Cardiac fibroblast (primary cell): ENCODE data around the gene TBX2.
A peak's percentile ranks its signal among the peaks of the same experiment; 100 is the strongest.
"Not testable (repeated sequence)": the region's sequence is repeated elsewhere in the genome, so short reads cannot be mapped to it uniquely, and the experiment has no call there.

ENCODE experiments used
- DNase-seq, 2 donors: peaks; one replicate each; pipeline versions ENCODE4 v3.0.0 to v3.0.0-alpha.2; 2010; ENCODE audit warnings: low read depth in 2 of 2
- H3K4me3 ChIP-seq, 2 donors: replicated peaks in 1 of 2; 1 replicate in 1 of 2; 2 replicates in 1 of 2; pipeline ENCODE4 v1.5.1; 2011; ENCODE audit warnings: low read depth in 2 of 2, low read length in 2 of 2, mild to moderate bottlenecking in 2 of 2, moderate library complexity in 1 of 2
- CTCF ChIP-seq: IDR thresholded peaks from one replicate; pipeline ENCODE4 v1.5.1; 2011; ENCODE audit warnings: low read depth, mild to moderate bottlenecking, low read length, inconsistent platforms

TBX2 gene

GRCh38 chr17:61429274-61429673 lies 29.6 kb downstream of the TBX2 start:
- DNase-seq: no peak
- H3K4me3 ChIP-seq: no peak overlapping the region
- TF ChIP-seq CTCF: no peak

GRCh38 chr17:61429831-61430230 lies 30.2 kb downstream of the TBX2 start:
- not testable (repeated sequence) for DNase-seq

GRCh38 chr17:61431594-61432311 lies 32.1 kb downstream of the TBX2 start:
- no peak overlapping the region for H3K4me3 ChIP-seq
- peak; percentile 22 to 62 for DNase-seq
- TF ChIP-seq CTCF: no peak

More at GRCh38 chr17:61429831-61430230, 30.2 kb downstream of the TBX2 start:
- H3K4me3 ChIP-seq: not testable (repeated sequence)

- no peak for TF ChIP-seq CTCF
- H3K4me3 ChIP-seq: no peak overlapping the region
- DNase-seq: no peak
These were observed 36.6 kb downstream of the TBX2 start for GRCh38 chr17:61436273-61436672.

GRCh38 chr17:61436995-61437704 lies 37.5 kb downstream of the TBX2 start:
- H3K4me3 ChIP-seq: no peak overlapping the region
- no peak for DNase-seq
- TF ChIP-seq CTCF: no peak

- no peak for DNase-seq
- H3K4me3 ChIP-seq: no peak overlapping the region
- TF ChIP-seq CTCF: no peak
These were observed 41.1 kb downstream of the TBX2 start for GRCh38 chr17:61440697-61441096.

- DNase-seq, H3K4me3 ChIP-seq: not testable (repeated sequence)
These were observed 41.9 kb downstream of the TBX2 start for GRCh38 chr17:61441507-61441906.
